Stimulated activated CD8-positive, alpha-beta memory T cell treated with anti-CD3 and anti-CD28 coated beads, Interleukin-7, amount 100 ng/mL, for 48 hours (primary cell): Measurements from ENCODE around the gene CRYBA1.
A peak's percentile ranks its signal among the peaks of the same experiment; 100 is the strongest.

Experiments
- DNase-seq, 2 donors: peaks; one replicate each; pipeline ENCODE4 v3.0.0-alpha.2; 2020; ENCODE audit warnings: low read depth in 1 of 2; ENCODE audit errors: extremely low read depth in 1 of 2

CRYBA1 gene

GRCh38 chr17:29278692-29279091 is 32.0 kb downstream of the CRYBA1 start:
- DNase-seq = no peak

GRCh38 chr17:29279397-29280070 is 32.9 kb downstream of the CRYBA1 start:
- DNase-seq = no peak

GRCh38 chr17:29283496-29283895 is 36.8 kb downstream of the CRYBA1 start:
- no peak for DNase-seq

- DNase-seq = no peak
Observed at GRCh38 chr17:29283961-29284360, 37.3 kb downstream of the CRYBA1 start.

GRCh38 chr17:29289852-29290251 is 43.2 kb downstream of the CRYBA1 start:
- DNase-seq = no peak

GRCh38 chr17:29291163-29291752 is 44.6 kb downstream of the CRYBA1 start:
- DNase-seq = no peak

GRCh38 chr17:29292071-29292991 is 45.7 kb downstream of the CRYBA1 start:
- DNase-seq = peak; percentile 22 to 37

GRCh38 chr17:29292992-29293889 is 46.6 kb downstream of the CRYBA1 start:
- peak; percentile 41 to 47 for DNase-seq

- peak; percentile 96 to 99 for DNase-seq
Observed at GRCh38 chr17:29293890-29294579, 47.4 kb downstream of the CRYBA1 start, which contains the start of gene NUFIP2. NUFIP2 (minus strand) TSS chr17:29294148; CDS start chr17:29294059, 89 bp downstream.

GRCh38 chr17:29294580-29294900 is 47.9 kb downstream of the CRYBA1 start:
- DNase-seq = no peak

GRCh38 chr17:29295420-29295819 is 48.8 kb downstream of the CRYBA1 start:
- DNase-seq = no peak

- no peak for DNase-seq
Observed at GRCh38 chr17:29299031-29299430, 52.4 kb downstream of the CRYBA1 start.

- DNase-seq = no peak
Observed at GRCh38 chr17:29303386-29303785, 56.7 kb downstream of the CRYBA1 start.
